ENCODE results near the gene IRX2.

- TF ChIP-seq CTCF (conservative IDR thresholded peaks at IDR 0.05), result no peak
- TF ChIP-seq EZH2 (IDR thresholded peaks at IDR 0.05; ENCODE audit: low read depth), result no peak
Observed at GRCh38 chr5:2738156-2738699, 13.2 kb downstream of the IRX2 start.
